ENCODE measurements around the gene LDLRAD3.

GRCh38 chr11:36101466-36101865, 157.6 kb downstream of the LDLRAD3 start:
- TF ChIP-seq CTCF (IDR thresholded peaks at IDR 0.05) = no peak
- no peak for TF ChIP-seq POLR2A (IDR thresholded peaks at IDR 0.05)

Data from suprapubic skin (tissue), 3 donors.